CD14-positive monocyte (primary cell): ENCODE measurements around the gene WIZ. TPM values are rescaled to one million over a fixed set of nuclear protein-coding genes. Genes with fewer than 3 reads are reported as not detected.

Experiments
- DNase-seq, 3 donors: peaks; one replicate each; pipeline ENCODE4 v3.0.0-alpha.2; 2011 to 2022
- H2AFZ ChIP-seq: 2 replicates; pipeline ENCODE4 v1.6.0; 2012; ENCODE audit warnings: mild to moderate bottlenecking, low read depth, low read length, inconsistent platforms; ENCODE audit not compliant: insufficient read depth, poor library complexity, severe bottlenecking
- H3K27ac ChIP-seq, 2 donors: 1 replicate in 1 of 2; 2 replicates in 1 of 2; pipeline ENCODE4 v1.5.1; 2012 to 2013; ENCODE audit warnings: low read length in 2 of 2, control low read depth in 1 of 2, inconsistent platforms in 1 of 2, low read depth in 1 of 2, mild to moderate bottlenecking in 1 of 2
- H3K27me3 ChIP-seq, 2 donors: one replicate each; pipeline versions ENCODE4 v1.6.0 to v1.6.1; 2011 to 2013; ENCODE audit warnings: low read length in 2 of 2; ENCODE audit not compliant: control insufficient read depth in 2 of 2, insufficient read depth in 2 of 2
- H3K36me3 ChIP-seq, 2 donors: replicated peaks in 1 of 2; 1 replicate in 1 of 2; 2 replicates in 1 of 2; pipeline versions ENCODE4 v1.5.1 to v1.6.1; 2012 to 2013; ENCODE audit warnings: low read length in 2 of 2, control low read depth in 1 of 2, inconsistent platforms in 1 of 2, mild to moderate bottlenecking in 1 of 2; ENCODE audit not compliant: insufficient read depth in 2 of 2, control insufficient read depth in 1 of 2
- H3K4me1 ChIP-seq, 2 donors: 1 replicate in 1 of 2; 2 replicates in 1 of 2; pipeline versions ENCODE4 v1.5.1 to v1.6.1; 2012 to 2013; ENCODE audit warnings: low read length in 2 of 2, control low read depth in 1 of 2, inconsistent platforms in 1 of 2, mild to moderate bottlenecking in 1 of 2, moderate library complexity in 1 of 2; ENCODE audit not compliant: insufficient read depth in 2 of 2, control insufficient read depth in 1 of 2
- H3K4me2 ChIP-seq: replicated peaks from 2 replicates; pipeline ENCODE3; 2012; ENCODE audit warnings: low read length, moderate library complexity, mild to moderate bottlenecking; ENCODE audit not compliant: poor library complexity, severe bottlenecking; ENCODE audit errors: extremely low read depth
- H3K4me3 ChIP-seq, 3 experiments: fragments of 200-600 bp in 1 of 3; sonication (generic) in 1 of 3; replicated peaks in 1 of 3; 1 replicate in 2 of 3; 2 replicates in 1 of 3; pipeline ENCODE4 v1.5.1; 2011 to 2013; ENCODE audit warnings: low read length in 3 of 3, mild to moderate bottlenecking in 3 of 3, control low read depth in 2 of 3, low read depth in 2 of 3, inconsistent platforms in 1 of 3, moderate library complexity in 1 of 3
- H3K79me2 ChIP-seq: 2 replicates; pipeline ENCODE4 v1.6.0; 2012; ENCODE audit warnings: mild to moderate bottlenecking, control low read depth, inconsistent platforms, low read length, moderate library complexity; ENCODE audit not compliant: insufficient read depth
- H3K9ac ChIP-seq: 2 replicates; pipeline ENCODE4 v1.6.0; 2017; ENCODE audit warnings: low read length, mild to moderate bottlenecking; ENCODE audit not compliant: insufficient read depth, poor library complexity, severe bottlenecking
- H3K9me3 ChIP-seq, 2 donors: replicated peaks in 1 of 2; 1 replicate in 1 of 2; 2 replicates in 1 of 2; pipeline versions ENCODE4 v1.5.1 to v1.6.1; 2012 to 2013; ENCODE audit warnings: low read length in 2 of 2, control low read depth in 1 of 2; ENCODE audit not compliant: control insufficient read depth in 1 of 2, insufficient read depth in 1 of 2
- H4K20me1 ChIP-seq: 2 replicates; pipeline ENCODE4 v1.6.0; 2012; ENCODE audit warnings: mild to moderate bottlenecking, low read length, control low read depth, moderate library complexity; ENCODE audit not compliant: insufficient read depth
- H3K27ac Mint-ChIP-seq, 7 donors: one replicate each; pipeline ENCODE4 v1.8.0; 2020; ENCODE audit warnings: mild to moderate bottlenecking in 7 of 7, mixed read lengths in 7 of 7, moderate library complexity in 6 of 7, inconsistent platforms in 2 of 7
- H3K27me3 Mint-ChIP-seq, 3 donors: one replicate each; pipeline ENCODE4 v1.8.0; 2021 to 2022; ENCODE audit warnings: low read depth in 3 of 3, mild to moderate bottlenecking in 3 of 3, mixed read lengths in 3 of 3, moderate library complexity in 3 of 3, inconsistent platforms in 1 of 3
- H3K36me3 Mint-ChIP-seq, 2 donors: one replicate each; pipeline ENCODE4 v1.8.0; 2020; ENCODE audit warnings: mixed read lengths in 2 of 2, inconsistent platforms in 1 of 2, mild to moderate bottlenecking in 1 of 2
- H3K4me1 Mint-ChIP-seq: one replicate; pipeline ENCODE4 v1.8.0; 2020; ENCODE audit warnings: mild to moderate bottlenecking, mixed read lengths
- H3K4me3 Mint-ChIP-seq, 2 donors: one replicate each; pipeline ENCODE4 v1.8.0; 2020; ENCODE audit warnings: mild to moderate bottlenecking in 2 of 2, mixed read lengths in 2 of 2, moderate library complexity in 1 of 2
- H3K9me3 Mint-ChIP-seq, 7 donors: one replicate each; pipeline ENCODE4 v1.8.0; 2020 to 2022; ENCODE audit warnings: mixed read lengths in 7 of 7, mild to moderate bottlenecking in 6 of 7, moderate library complexity in 6 of 7, inconsistent platforms in 2 of 7
- WGBS: methylation state at CpG from one replicate; pipeline ENCODE4 v1.1.5; 2013; ENCODE audit warnings: missing lambda C conversion rate; ENCODE audit not compliant: insufficient coverage; 5-methylcytosine and 5-hydroxymethylcytosine counted together
- intact Hi-C, 2 donors: fragments of 100-400 bp; cut with micrococcal nuclease; formaldehyde crosslinking; loops; one replicate each; pipeline versions ENCODE4 v1.15.0 to v1.15.1; 2023
- polyA plus RNA-seq, 3 donors: library from polyadenylated mRNA; depleted of rRNA in 1 of 3; unstranded in 2 of 3; stranded (reverse) in 1 of 3; fragments of 300-500 nt in 2 of 3; fragments of >200 nt in 1 of 3; fragmentation: Illumina TruSeq in 2 of 3; gene quantifications; 1 replicate in 2 of 3; 2 replicates in 1 of 3; pipeline ENCODE4 v1.2.3, GENCODE V29; 2012 to 2021
- TF ChIP-seq, protein P1 (sequence below): fragments of 200-600 bp; IDR thresholded peaks from one replicate; pipeline ENCODE4 v1.8.0; 2022; ENCODE audit warnings: antibody characterized with exemption, mild to moderate bottlenecking

The WIZ gene
- polyA plus RNA-seq, 3 donors = 0.47 to 13.7 (median 0.51) TPM

DNA sequence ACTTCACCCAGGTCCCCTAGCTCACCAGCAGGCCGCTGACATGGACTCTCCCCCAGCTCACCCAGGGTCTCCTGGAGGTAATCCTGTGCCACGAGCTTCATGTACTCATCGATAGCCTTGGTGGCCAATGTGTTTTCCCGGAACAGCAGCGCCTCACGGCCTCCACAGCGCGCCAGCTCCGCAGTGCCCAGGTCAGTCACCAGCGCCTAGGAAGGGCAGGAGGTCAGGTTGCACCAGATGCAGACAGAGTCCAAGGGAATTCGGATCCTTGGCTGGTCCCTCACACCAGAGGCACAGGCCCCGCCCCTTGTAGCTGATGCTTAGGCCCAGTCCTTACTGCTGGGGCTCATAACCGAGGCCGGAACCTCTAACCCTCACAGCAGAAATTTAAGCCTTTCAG, 6.7 kb upstream of the WIZ start:
- peaks cover 0 to 9% (median 5%) of the 10 kb centered on the region in 7 donors for H3K9me3 Mint-ChIP-seq
- no peak overlapping the region for H3K9ac ChIP-seq
- no peak for DNase-seq
- no peaks in the 10 kb centered on the region for H3K79me2 ChIP-seq
- peaks cover 8% of the 10 kb centered on the region for H4K20me1 ChIP-seq
- intact Hi-C loops = no loop called here
- no peak overlapping the region for H2AFZ ChIP-seq
- H3K36me3 Mint-ChIP-seq = peaks cover 65 to 70% of the 10 kb centered on the region in 2 donors
- no peak overlapping the region for H3K4me3 ChIP-seq
- no peak overlapping the region for H3K4me2 ChIP-seq
- WGBS = 95% methylated on average over 12 of the region's 14 CpGs
- H3K4me1 Mint-ChIP-seq = no peaks in the 10 kb centered on the region
- peaks cover 69 to 85% of the 10 kb centered on the region in 2 donors for H3K36me3 ChIP-seq
- H3K4me1 ChIP-seq = no peaks in the 10 kb centered on the region
- H3K27ac Mint-ChIP-seq = no peak overlapping the region
- no peaks in the 10 kb centered on the region for H3K9me3 ChIP-seq
- H3K27me3 ChIP-seq = no peaks in the 10 kb centered on the region
- H3K27ac ChIP-seq = no peak overlapping the region
- TF ChIP-seq, protein P1, sequence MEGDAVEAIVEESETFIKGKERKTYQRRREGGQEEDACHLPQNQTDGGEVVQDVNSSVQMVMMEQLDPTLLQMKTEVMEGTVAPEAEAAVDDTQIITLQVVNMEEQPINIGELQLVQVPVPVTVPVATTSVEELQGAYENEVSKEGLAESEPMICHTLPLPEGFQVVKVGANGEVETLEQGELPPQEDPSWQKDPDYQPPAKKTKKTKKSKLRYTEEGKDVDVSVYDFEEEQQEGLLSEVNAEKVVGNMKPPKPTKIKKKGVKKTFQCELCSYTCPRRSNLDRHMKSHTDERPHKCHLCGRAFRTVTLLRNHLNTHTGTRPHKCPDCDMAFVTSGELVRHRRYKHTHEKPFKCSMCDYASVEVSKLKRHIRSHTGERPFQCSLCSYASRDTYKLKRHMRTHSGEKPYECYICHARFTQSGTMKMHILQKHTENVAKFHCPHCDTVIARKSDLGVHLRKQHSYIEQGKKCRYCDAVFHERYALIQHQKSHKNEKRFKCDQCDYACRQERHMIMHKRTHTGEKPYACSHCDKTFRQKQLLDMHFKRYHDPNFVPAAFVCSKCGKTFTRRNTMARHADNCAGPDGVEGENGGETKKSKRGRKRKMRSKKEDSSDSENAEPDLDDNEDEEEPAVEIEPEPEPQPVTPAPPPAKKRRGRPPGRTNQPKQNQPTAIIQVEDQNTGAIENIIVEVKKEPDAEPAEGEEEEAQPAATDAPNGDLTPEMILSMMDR = no peak
- H3K4me3 Mint-ChIP-seq = no peak overlapping the region
- peaks cover 0 to 3% (median 0%) of the 10 kb centered on the region in 3 donors for H3K27me3 Mint-ChIP-seq

DNA sequence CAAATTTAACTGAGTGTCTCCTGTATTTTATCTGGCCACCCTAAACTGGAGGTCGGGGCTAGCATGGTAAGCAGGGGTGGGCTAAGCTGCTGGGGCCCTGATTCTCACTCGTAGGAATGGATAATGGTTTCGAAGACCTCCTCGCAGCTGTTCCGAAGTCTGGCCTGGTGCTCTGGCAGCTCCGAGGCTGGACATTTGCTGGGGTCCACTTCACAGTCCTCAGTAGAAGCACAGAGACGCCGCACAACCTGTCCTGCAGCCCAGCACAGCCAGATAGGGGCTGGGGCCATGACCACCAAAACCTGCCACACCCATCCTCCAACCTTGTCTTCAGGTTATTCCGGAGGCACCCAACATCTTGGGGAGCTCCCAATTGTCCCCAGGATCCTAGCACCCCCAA, 6.2 kb upstream of the WIZ start:
- no peak overlapping the region for H3K4me3 ChIP-seq
- no peak for DNase-seq
- peaks cover 0 to 9% (median 5%) of the 10 kb centered on the region in 7 donors for H3K9me3 Mint-ChIP-seq
- no peak overlapping the region for H3K4me3 Mint-ChIP-seq
- TF ChIP-seq, protein P1 = no peak
- no peak overlapping the region for H3K9ac ChIP-seq
- H3K36me3 Mint-ChIP-seq = peaks cover 61 to 68% of the 10 kb centered on the region in 2 donors
- intact Hi-C loops = no loop called here
- no peak overlapping the region for H2AFZ ChIP-seq
- WGBS = 92% methylated on average over 4 of the region's 9 CpGs
- H4K20me1 ChIP-seq = peaks cover 6% of the 10 kb centered on the region
- H3K4me1 ChIP-seq = no peaks in the 10 kb centered on the region
- peaks cover 65 to 84% of the 10 kb centered on the region in 2 donors for H3K36me3 ChIP-seq
- no peak overlapping the region for H3K27ac Mint-ChIP-seq
- no peak overlapping the region for H3K27ac ChIP-seq
- H3K4me2 ChIP-seq = no peak overlapping the region
- H3K27me3 ChIP-seq = no peaks in the 10 kb centered on the region
- peaks cover under 1% of the 10 kb centered on the region for H3K4me1 Mint-ChIP-seq
- peaks cover 0 to 4% (median 0%) of the 10 kb centered on the region in 3 donors for H3K27me3 Mint-ChIP-seq
- H3K79me2 ChIP-seq = no peaks in the 10 kb centered on the region
- no peaks in the 10 kb centered on the region for H3K9me3 ChIP-seq
